Measurements from ENCODE around the gene MMP11.
A peak's percentile ranks its signal among the peaks of the same experiment; 100 is the strongest.

MMP11 gene

DNA sequence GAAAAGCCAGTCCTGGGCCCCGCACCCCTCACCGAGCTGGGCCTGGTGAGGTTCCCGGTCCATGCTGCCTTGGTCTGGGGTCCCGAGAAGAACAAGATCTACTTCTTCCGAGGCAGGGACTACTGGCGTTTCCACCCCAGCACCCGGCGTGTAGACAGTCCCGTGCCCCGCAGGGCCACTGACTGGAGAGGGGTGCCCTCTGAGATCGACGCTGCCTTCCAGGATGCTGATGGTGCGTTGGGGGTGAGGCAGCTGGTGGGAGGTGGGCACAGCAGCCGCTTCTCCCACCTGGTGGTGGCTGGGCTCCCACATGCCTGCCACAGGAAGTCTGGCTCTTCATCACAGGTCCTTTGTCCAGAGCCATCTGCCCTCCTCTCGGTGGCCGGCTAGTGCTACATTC is 9.6 kb downstream of the MMP11 start:
- DNase-seq = no peak

DNA sequence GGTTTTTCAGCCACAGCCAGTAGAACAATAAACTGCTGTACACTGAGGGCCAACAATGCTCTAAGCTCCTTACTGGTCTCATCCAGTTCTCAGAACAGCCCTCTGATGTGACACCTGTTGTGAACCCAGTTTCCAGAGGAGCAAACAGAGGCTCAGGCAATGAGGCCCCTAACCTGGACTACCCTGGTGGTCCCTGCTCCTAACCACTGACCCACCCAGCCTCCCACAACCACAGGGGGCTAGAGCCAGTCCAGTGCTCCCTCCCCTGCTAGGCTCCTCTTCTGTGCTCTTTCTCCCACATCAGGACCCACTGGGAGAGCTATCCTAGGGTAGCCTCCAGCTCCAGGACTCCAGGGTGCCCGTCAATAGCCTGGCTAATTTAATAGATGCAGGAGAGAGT is 10.1 kb downstream of the MMP11 start:
- DNase-seq = no peak

DNA sequence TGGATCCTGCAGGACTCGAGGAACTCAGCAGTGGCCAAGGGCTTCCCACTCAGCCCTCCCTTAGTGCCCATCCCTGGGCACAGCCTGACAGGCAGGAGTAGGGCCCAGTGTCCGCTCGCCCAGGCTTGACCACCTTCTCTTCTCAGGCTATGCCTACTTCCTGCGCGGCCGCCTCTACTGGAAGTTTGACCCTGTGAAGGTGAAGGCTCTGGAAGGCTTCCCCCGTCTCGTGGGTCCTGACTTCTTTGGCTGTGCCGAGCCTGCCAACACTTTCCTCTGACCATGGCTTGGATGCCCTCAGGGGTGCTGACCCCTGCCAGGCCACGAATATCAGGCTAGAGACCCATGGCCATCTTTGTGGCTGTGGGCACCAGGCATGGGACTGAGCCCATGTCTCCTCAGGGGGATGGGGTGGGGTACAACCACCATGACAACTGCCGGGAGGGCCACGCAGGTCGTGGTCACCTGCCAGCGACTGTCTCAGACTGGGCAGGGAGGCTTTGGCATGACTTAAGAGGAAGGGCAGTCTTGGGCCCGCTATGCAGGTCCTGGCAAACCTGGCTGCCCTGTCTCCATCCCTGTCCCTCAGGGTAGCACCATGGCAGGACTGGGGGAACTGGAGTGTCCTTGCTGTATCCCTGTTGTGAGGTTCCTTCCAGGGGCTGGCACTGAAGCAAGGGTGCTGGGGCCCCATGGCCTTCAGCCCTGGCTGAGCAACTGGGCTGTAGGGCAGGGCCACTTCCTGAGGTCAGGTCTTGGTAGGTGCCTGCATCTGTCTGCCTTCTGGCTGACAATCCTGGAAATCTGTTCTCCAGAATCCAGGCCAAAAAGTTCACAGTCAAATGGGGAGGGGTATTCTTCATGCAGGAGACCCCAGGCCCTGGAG is 10.9 kb downstream of the MMP11 start:
- no peak for DNase-seq

DNA sequence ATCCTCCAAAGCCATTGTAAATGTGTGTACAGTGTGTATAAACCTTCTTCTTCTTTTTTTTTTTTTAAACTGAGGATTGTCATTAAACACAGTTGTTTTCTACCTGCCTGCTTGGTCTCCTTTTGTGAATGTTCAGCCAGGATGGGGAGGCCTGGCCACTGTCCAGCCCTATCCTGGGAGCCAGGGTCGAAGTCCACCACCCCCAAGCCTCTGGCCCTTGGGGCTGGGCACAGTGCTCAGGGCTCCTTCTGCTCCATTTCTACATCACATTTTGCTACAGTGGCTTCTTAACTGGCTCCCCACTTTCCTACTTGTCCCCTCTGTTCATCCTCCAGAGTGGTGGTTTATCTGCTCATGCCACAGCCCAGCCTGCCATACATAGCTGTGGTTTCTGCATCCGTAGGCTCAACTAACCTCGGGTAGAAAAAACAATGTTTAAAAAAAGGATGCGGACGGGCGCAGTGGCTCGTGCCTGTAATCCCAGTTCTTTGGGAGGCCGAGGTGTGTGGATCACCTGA is 11.6 kb downstream of the MMP11 start:
- DNase-seq = no peak

DNA sequence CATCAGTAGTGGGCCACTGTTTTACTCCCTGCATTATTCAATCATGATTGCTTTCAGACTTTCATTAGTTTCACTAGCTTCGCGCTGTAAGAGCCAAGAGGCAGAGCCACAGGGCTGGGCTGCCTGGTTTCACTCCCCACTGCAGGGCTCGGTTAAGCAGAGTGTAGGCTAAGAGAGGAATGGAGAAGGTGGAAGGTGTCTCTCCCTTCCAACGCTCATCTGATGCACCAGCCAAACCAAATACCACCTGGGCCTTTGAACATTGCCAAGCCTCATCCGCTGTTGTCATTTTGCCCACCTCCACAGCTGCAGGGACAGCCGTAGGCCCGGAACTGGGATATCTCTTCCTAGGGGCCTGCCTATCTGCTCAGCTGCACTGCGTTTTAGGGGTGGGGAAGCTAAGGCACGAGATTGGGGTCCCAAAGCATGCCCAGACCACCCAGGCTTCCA is 13.6 kb downstream of the MMP11 start:
- no peak for DNase-seq

DNA sequence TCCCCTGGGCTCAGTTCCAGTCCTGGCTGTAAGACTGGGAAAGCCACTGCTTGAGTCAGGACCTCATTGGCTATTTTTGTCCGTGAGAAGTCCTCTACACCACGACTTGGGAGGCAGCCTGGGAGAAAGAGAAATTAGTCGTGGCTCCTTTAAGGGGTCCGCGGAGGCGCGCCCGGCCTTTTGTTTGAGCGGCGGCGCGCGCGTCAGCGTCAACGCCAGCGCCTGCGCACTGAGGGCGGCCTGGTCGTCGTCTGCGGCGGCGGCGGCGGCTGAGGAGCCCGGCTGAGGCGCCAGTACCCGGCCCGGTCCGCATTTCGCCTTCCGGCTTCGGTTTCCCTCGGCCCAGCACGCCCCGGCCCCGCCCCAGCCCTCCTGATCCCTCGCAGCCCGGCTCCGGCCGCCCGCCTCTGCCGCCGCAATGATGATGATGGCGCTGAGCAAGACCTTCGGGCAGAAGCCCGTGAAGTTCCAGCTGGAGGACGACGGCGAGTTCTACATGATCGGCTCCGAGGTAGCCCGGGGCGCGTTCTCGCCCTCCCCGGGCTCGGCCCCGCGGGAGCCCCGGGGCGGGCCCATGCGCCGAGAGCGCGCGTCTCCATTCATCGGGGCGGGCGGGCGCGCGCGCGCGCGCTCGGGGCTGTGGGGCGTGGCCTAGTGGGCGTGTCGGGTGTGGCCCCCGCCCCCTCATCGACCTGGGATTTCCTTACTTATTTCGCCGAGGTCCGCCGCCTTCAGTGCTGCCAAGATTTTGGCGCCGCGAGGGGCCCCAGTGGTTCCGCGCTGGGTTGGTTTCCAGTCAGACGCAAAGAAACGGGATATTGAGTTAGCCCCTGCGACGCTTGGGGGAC is 14.3 kb downstream of the MMP11 start, which contains the start of gene SMARCB1:
TSS of gene SMARCB1 (plus strand) at position 215 of the 848 bp plus-strand sequence. CDS start at position 419, 204 bp downstream.
- peak; percentile 32 for DNase-seq

DNA sequence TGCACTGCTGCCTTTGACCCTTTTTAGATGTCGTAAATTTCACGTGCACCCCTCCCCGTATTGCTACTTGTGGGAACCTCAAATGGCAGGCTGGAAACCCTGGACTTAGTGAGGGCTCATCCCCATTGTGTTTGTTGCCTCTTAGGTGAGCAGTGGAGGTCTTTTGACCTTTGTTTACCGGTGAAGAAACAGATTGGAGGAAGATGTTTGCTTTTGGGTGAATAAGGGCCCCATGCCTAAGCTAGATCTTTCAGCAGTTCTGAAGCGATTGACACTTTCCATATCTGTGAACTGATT is 14.9 kb downstream of the MMP11 start:
- no peak for DNase-seq

DNA sequence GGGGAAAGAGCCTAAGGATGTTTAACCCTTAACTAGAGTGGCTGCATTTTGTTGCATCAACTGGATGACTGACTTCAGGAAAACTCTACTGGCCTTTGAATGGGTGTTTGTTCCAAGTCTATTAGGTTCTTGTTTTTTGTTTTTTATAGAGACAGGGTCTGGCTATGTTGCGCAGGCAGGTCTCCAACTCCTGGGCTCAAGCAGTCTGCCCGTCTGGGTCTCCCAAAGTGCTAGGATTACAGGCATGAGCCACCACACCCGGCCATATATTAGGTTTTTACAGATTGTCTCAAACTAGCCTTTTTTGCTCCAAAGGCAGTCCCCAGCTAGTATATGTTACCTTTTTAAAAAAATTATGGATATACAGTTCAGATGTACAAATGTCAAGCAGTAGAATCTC is 15.3 kb downstream of the MMP11 start:
- DNase-seq = no peak

DNA sequence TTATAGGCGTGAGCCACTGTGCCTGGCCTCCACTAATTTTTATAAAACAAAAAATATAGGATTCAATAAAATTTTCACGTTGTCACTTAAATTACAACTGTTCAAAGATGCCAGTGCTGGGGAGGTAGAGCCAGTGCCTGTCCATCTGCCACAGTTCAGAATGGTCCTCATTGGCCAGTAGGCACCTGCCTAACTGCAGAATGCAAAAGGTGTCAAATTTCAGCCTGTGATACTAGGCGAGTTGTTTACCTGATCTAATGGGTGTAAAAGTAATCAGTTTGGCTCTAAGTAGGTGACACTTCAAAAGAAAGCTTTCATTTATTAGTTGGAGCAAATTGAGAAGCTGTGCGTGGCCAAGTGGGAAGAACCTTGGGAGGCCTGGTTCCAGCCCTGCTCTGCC is 16.5 kb downstream of the MMP11 start:
- no peak for DNase-seq

DNA sequence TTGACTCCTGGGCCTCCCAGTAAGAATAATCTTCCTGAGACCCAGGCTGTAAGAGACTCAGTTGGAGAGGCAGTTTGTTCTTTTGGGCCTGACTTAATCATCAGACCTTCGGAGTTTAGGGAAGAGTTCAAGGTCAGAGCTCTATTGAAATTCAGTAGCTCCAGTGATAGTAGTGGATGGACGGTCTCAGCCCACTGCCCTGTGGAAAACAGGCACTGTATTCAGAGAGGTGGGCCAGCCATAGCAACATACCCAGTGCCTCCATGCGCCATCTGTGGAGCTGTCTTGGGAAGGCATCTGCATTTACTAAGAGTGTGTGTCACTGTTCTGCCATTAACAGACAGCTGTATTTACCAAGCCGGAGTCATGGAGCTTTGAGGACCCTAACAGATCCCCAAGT is 17.0 kb downstream of the MMP11 start:
- no peak for DNase-seq

DNA sequence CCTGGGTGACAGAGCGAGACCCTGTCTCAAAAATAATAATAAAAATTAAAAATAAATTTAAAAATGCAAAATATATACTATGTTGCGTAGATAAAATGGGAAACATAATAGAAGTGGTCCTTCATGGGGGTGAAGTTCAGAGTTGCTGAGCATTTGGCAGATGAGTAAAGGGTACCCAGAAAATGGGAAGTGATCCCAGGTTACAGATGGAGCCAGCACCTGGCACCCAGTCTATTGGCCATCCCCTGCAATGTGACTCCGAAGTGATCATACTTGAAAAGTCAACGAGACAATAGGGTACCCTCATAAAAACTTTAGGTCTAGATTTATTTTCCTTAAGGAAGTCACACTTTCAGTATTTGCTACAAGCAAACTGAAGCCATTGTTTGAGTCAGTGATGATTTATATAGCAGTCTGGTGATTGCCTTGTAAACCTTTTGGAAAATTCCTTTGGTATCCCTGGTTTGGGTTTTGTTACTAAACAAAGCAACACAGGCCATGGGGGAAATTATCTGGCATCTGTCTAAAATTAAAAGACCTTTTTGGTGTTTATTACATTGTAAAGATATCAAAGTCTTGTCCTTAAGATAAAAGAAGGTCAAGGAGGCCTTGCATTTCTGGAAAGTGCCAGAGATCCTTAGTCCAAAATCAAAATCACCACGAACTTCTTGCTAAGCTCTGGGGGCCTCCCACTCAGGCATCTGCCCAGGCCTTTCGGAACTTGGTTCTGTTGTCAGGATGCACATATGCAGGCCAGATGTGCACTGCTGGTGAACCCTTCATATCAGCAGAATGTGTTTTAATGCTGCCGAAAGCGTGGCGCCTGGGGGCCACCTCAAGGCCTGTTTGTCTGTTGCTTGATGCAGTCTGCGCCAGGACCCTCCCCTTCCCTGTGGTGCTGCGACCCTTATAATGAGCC is 18.4 kb downstream of the MMP11 start:
- DNase-seq = no peak

DNA sequence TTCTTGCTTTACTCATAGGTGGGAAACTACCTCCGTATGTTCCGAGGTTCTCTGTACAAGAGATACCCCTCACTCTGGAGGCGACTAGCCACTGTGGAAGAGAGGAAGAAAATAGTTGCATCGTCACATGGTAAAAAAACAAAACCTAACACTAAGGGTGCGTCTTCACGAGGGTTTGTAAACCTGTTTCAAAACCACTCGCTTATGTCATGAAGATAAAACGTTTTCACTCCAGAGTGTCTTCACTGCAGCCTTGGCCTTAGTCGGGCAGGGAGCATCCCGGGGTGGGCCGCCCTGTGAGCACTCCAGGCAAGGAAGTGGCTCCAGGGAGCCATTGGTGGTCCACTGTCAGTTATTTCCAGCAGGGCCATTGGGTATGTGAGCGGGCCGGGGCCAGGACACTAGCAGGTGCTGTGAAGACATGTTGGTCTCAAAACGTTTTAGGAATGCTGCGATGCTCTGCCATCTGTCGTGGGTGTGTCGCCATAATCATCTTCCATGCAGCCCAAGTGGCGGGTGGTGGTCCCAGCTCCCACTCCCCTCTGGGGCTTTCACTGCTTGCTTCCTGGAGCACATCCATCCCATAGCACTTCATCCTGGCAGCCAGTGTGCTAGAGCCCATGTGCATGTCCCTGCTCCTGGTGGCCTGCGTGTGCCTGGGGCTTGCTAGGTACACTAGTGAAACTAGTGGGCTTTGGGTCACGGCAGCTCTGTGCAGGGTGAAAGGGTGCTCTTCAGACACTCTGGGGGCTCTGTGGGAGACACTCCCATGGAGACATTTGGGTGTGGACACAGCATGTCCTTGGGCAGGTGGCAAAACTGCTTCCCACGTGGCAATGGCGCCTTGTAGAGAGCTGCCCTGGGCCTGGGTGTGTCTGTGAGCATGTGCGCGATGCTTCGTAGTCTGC is 19.3 kb downstream of the MMP11 start:
- DNase-seq = no peak

DNA sequence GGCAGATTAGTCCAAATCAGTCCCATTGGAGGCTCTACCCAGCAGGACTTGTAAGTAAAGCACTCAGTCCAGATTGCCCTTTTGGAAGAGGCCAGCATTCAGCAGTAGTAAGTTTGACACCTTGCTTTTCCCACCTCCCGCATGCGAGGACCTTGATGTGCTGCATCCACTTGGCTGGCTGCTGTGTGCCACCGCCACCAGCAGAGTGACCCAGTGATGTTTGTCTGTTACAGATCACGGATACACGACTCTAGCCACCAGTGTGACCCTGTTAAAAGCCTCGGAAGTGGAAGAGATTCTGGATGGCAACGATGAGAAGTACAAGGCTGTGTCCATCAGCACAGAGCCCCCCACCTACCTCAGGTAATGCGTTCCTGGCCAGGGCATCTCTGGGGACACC is 20.7 kb downstream of the MMP11 start:
- no peak for DNase-seq

DNA sequence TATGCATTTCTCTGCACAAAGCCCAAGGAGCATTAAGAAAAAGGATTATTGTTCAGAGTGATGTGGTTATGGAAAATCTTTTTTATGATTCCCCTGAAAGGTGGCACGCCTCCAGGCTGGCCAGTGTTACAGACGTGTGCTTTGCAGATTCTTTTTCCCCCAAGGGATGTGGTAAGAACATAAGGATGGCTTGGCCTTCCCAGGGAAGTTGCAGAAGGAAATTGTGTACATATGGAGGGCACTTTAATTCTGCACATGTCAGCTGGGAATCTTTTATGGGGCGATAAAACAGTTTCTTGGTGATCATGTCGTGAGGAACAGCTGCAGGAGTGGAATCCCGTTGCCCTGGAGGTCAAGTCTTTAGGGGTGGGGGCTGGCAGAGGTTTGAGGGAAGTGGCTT is 23.8 kb downstream of the MMP11 start:
- DNase-seq = no peak

DNA sequence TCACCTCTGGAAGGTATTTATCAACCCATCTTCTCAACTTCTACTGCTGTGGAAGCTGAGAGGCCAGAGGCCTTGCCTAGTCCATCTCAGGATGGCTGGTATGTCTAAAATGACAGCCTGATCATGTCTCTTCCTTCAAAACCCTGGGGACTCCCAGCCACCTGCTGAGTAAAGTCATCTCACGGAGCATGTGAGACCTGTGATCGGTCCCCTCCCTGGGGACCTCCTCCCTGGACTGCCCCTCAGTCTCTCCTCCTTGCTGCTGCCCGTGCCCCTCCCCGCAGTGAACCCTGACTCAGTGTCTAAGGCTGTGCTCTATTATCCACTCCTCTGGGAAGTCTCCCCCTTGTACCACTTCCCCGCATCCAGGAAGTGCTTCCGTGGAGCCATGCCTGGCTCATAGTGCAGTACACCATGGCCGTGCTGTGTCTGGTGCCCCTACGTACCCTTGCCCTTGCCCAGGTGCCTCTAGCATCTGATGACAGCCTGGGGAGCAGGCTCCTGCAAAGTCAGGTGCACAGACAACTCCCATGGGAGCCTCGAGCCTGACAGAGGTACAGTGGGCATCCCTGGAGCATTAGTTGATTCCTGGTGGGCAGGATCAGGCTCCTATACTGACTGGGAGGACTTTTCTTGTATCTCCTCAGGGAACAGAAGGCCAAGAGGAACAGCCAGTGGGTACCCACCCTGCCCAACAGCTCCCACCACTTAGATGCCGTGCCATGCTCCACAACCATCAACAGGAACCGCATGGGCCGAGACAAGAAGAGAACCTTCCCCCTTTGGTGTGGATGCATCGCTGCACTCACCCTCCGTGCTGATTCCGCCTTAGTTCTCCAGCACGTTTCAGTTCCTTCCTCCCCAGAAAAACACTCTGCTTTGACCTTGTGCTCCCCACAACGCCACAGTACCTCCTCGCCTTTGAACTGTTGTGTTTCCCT is 27.9 kb downstream of the MMP11 start:
- no peak for DNase-seq

DNA sequence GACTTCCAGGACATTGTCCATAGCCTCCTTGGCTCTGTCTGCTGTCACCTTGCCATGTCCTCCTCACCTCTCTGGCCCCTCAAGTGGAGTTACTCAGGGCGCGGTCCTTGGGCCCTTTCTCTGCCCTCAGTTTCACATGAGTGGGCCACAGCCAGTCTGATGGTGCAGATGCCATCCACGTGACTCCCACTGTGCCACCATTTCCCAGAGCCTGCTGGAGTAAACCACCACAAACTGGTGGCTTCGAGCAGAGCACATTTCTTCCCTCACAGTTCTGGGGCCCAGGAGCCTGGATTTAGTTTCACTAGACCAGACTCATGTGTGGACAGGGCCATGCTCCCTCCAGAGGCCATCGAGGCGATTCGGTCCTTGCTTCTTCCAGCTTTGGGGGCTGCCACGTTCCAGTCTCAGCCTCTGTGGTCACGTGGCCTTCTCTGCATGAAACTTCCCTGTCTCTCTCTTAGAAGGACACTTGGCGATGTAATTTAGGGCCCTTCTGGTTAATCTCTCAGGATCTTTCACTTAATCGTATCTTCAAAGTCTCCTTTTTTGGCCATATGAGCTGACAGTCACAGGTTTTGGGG is 28.7 kb downstream of the MMP11 start:
- DNase-seq = no peak

DNA sequence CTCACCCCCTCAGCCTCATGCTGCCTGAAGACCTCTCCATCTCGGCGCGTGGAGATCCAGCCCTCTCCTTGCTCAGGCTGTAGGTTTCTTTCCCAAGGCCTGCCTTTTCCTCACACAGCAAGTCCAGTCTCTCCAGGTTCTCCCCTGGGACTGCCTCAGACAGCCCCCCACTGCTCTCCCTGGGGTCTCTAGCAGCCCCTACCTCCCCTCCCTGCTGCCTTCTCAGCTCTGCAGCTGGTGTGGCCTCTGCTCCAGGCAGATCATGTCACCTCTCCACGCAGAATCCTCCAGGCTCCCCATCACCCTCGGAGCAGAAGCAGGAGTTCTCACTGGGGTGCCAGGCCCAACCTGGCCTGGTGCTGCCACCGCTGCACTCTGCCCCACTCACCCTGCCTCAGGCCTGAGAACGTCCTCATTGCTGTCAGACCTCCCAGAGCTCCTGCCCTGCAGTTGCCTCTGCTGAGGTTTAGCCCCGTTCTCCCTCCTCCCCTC is 29.3 kb downstream of the MMP11 start:
- DNase-seq = no peak

DNA sequence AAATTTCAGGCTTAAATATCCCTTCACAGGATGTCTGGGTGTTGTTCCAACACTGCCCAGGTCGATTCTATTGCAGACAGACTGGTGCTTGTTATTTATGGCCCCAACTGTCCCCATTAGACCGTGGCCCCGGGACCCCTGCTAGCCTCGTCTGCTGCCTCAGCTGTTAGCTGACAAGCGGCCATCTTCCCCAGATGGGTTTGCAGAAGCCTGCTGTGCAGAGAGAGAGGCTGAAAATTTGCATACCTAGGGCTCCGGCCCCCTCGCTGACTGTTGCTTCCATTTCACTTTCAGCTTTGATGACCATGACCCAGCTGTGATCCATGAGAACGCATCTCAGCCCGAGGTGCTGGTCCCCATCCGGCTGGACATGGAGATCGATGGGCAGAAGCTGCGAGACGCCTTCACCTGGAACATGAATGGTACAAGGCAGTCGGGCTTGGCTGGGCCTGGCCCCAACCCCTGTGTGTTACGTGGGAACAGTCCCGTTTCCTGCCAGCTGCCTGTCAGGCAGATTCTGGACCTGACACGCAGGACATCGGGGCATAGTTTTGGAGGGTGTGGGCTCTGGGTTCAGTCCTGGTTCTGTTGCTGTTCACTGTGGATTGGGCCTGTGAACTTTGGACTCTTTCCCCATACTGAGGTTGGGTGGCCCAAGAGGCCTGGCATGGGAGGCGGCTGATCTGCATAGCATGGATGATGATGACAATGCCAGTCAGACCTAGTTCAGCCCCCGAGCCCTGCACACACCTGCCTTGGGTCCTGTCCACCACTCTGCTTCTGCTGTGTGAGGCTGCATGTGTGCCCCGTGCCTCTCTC is 30.6 kb downstream of the MMP11 start:
- no peak for DNase-seq

DNA sequence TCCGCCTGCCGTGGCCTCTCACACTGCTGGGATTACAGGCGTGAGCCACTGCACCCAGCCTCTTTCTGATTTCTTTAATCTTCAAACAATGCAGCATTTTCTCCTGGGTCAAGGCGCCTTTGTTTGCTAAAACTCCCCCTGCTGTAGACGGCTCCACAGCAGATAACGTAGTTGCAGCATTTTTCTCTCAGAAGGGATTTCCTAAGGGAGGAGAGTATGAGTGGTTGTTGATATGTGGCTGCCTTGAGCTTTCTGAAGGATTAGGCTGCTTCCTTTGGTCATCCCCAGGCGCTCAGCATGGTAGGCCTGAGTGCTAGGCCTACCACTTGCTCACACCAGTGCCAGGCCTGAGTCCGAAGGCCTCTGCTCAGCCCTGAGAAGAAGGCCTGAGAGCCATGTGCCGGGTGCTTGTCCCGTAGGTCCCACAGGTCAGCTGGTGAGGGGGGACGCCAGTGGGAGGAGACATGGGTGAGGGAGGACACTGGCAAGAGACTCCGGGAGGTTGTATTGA is 32.2 kb downstream of the MMP11 start:
- no peak for DNase-seq
